Ovary (tissue), 9 donors: ENCODE data around the gene MIS12. TPM values are rescaled to one million over a fixed set of nuclear protein-coding genes. Genes with fewer than 3 reads are reported as not detected.

Source experiments
- DNase-seq, 5 donors: peaks; one replicate each; pipeline ENCODE4 v3.0.0-alpha.2; 2019 to 2020
- H3K27ac ChIP-seq, 2 donors: fragments of 200-600 bp; one replicate each; pipeline versions ENCODE4 v1.5.1 to v1.8.0; 2019 to 2022
- H3K27me3 ChIP-seq: fragments of 200-600 bp; one replicate; pipeline ENCODE4 v1.8.0; 2022
- H3K36me3 ChIP-seq: fragments of 200-600 bp; sonication (generic); one replicate; pipeline ENCODE4 v1.5.1; 2019
- H3K4me1 ChIP-seq: one replicate; pipeline ENCODE4 v1.8.1; 2013; ENCODE audit warnings: mild to moderate bottlenecking, moderate library complexity; ENCODE audit not compliant: insufficient read depth
- H3K4me3 ChIP-seq: fragments of 200-600 bp; sonication (generic); one replicate; pipeline ENCODE4 v1.5.1; 2017
- H3K9me3 ChIP-seq, 2 donors: fragments of 200-600 bp in 1 of 2; sonication (generic) in 1 of 2; one replicate each; pipeline versions ENCODE4 v1.5.1 to v1.8.1; 2013 to 2019; ENCODE audit warnings: mild to moderate bottlenecking in 1 of 2, moderate library complexity in 1 of 2
- CTCF ChIP-seq, 3 donors: fragments of 450-650 bp in 2 of 3; fragments of 200-600 bp in 1 of 3; IDR thresholded peaks; one replicate each; pipeline versions ENCODE4 v1.5.1 to v1.8.0; 2016 to 2022; ENCODE audit warnings: antibody characterized with exemption in 3 of 3, mild to moderate bottlenecking in 1 of 3
- EP300 ChIP-seq: sonication (generic); formaldehyde crosslinking; IDR thresholded peaks from one replicate; pipeline ENCODE4 v1.6.1; 2017; ENCODE audit warnings: antibody characterized with exemption
- POLR2A ChIP-seq: fragments of 450-650 bp; IDR thresholded peaks from one replicate; pipeline ENCODE4 v1.6.1; 2017; ENCODE audit warnings: antibody characterized with exemption, mild to moderate bottlenecking, moderate library complexity
- WGBS, 3 donors: extraction: QIAGEN DNeasy Blood & Tissue Kit in 1 of 3; methylation state at CpG; one replicate each; pipeline versions ENCODE4 v1.1.5 to v1.1.7; 2013 to 2017; 5-methylcytosine and 5-hydroxymethylcytosine counted together
- intact Hi-C, 4 donors: fragments of 100-400 bp; cut with DNase I; formaldehyde crosslinking; loops; one replicate each; pipeline versions ENCODE4 v1.11.0 to v1.15.1; 2022 to 2023
- polyA plus RNA-seq, 2 donors: library from polyadenylated mRNA; stranded (reverse); fragments of 200-250 nt in 1 of 2; fragments of 350-450 nt in 1 of 2; fragmentation: Illumina TruSeq in 1 of 2; extraction: RNeasy Lipid Tissue Mini Kit (QIAGEN cat#74804) in 1 of 2; gene quantifications; one replicate each; pipeline ENCODE4 v1.2.3, GENCODE V29; 2013 to 2014
- total RNA-seq, 7 donors: library from RNA; depleted of rRNA in 2 of 7; stranded (reverse); fragments of >200 nt in 2 of 7; fragmentation: NEBNext Ultra II Directional in 3 of 7; extraction: Animal tissue kit (Norgen Biotek cat#: 25700) in 3 of 7; gene quantifications; one replicate each; pipeline versions ENCODE4 v1.1.0 to v1.2.4, GENCODE V29; 2016 to 2023
- donor health status: DM: no; HTN: no; CAD: no; lungs with moderate emphysema.
- donor health status: DM: no; HTN: no; CAD: no.
- donor health status: Bipolar disorder and iron deficiency.
- donor health status: DM: yes; HTN: yes; CAD: no.
- donor health status: DM: no; HTN: no; CAD: no.
- donor health status: DM: yes; HTN: yes; CAD: no.

MIS12 gene
- total and polyA plus RNA-seq, 9 donors: 9.3 to 19.8 (median 15.7) TPM

- no peak for DNase-seq
- Histone ChIP-seq H3K36me3 (no peaks in the 10 kb centered on the region), H3K4me3 (no peak overlapping the region), H3K9me3 (no peaks in the 10 kb centered on the region), H3K27ac (no peak overlapping the region), H3K4me1 (no peaks in the 10 kb centered on the region), H3K27me3 (no peaks in the 10 kb centered on the region)
- intact Hi-C loops: no loop called here
- WGBS, 3 donors: 89 to 92% (median 89%) methylated on average over 8 of the region's 8 CpGs
- TF ChIP-seq CTCF (IDR thresholded peaks at IDR 0.05): no peak
These were observed 52.9 kb downstream of the MIS12 start for GRCh38 chr17:5539286-5539685.

GRCh38 chr17:5540321-5540720 lies 54.0 kb downstream of the MIS12 start:
- Histone ChIP-seq H3K4me1 (no peaks in the 10 kb centered on the region), H3K36me3 (no peaks in the 10 kb centered on the region), H3K9me3 (no peaks in the 10 kb centered on the region), H3K4me3 (no peak overlapping the region), H3K27me3 (no peaks in the 10 kb centered on the region), H3K27ac (no peak overlapping the region)
- DNase-seq: no peak
- intact Hi-C loops: no loop called here
- TF ChIP-seq CTCF (IDR thresholded peaks at IDR 0.05) (no peak), POLR2A (no peak), EP300 (no peak)
- WGBS, 3 donors: 80 to 83% (median 81%) methylated on average over 7 of the region's 7 CpGs

Other genes starting within 250 kb of the MIS12 start
- gene RABEP1, start 204.3 kb upstream of the MIS12 start, total RNA-seq: 10 to 100 TPM; 19.5 to 48.7 (median 40.5) TPM
- gene RABEP1, start 204.3 kb upstream of the MIS12 start, polyA plus RNA-seq: 10 to 100 TPM; 15.1 to 36.6 TPM
- gene NUP88, start 66.9 kb upstream of the MIS12 start, total RNA-seq: 10 to 100 TPM; 36.5 to 77.7 (median 42.3) TPM
- gene NUP88, start 66.9 kb upstream of the MIS12 start, polyA plus RNA-seq: 10 to 100 TPM; 31.7 to 43.5 TPM
- 10 to 100 TPM; 26.5 to 46.7 (median 34.1) TPM for gene RPAIN, start 66.4 kb upstream of the MIS12 start, total RNA-seq
- gene RPAIN, start 66.4 kb upstream of the MIS12 start, polyA plus RNA-seq: 10 to 100 TPM; 28.9 to 45.0 TPM
- 10 to 100 TPM; 58.1 to 96.9 (median 73.2) TPM for gene C1QBP, start 47.4 kb upstream of the MIS12 start, total RNA-seq
- 100 to 1,000 TPM in 1 of 2 donors, 10 to 100 TPM in 1; 73.6 to 192 TPM for gene C1QBP, start 47.4 kb upstream of the MIS12 start, polyA plus RNA-seq
- 10 to 100 TPM in 5 of 7 donors, 1 to 10 TPM in 2; 4.9 to 15.1 (median 10.9) TPM for gene DHX33, start 17.6 kb upstream of the MIS12 start, total RNA-seq
- 1 to 10 TPM; 5.2 to 8.5 TPM for gene DHX33, start 17.6 kb upstream of the MIS12 start, polyA plus RNA-seq
- gene DERL2, start 388 bp upstream of the MIS12 start, total RNA-seq: 10 to 100 TPM; 15.1 to 68.6 (median 51.2) TPM
- 10 to 100 TPM; 35.4 to 57.3 TPM for gene DERL2, start 388 bp upstream of the MIS12 start, polyA plus RNA-seq
- 10 to 100 TPM; 43.7 to 75.9 (median 64.5) TPM for gene NLRP1, start 97.9 kb downstream of the MIS12 start, total RNA-seq
- 10 to 100 TPM; 29.3 to 45.4 TPM for gene NLRP1, start 97.9 kb downstream of the MIS12 start, polyA plus RNA-seq